Keratinocyte (primary cell): ENCODE measurements around the gene HSPBP1.

Experiments
- EZH2 ChIP-seq: IDR thresholded peaks from one replicate; pipeline ENCODE4 v1.6.1; 2012; ENCODE audit warnings: inconsistent platforms, mild to moderate bottlenecking, low read length, moderate library complexity
- TF ChIP-seq, protein P1 (sequence below), 3 experiments: IDR thresholded peaks in 1 of 3; conservative IDR thresholded peaks in 1 of 3; optimal IDR thresholded peaks in 1 of 3; 2 replicates in 2 of 3; 3 replicates in 1 of 3; pipeline versions ENCODE3 to v1.5.1; 2011; ENCODE audit warnings: low read length in 3 of 3, mild to moderate bottlenecking in 3 of 3, moderate library complexity in 2 of 3, control low read depth in 1 of 3, inconsistent platforms in 1 of 3; ENCODE audit not compliant: insufficient read depth in 2 of 3; ENCODE audit errors: extremely low read depth in 1 of 3

DNA sequence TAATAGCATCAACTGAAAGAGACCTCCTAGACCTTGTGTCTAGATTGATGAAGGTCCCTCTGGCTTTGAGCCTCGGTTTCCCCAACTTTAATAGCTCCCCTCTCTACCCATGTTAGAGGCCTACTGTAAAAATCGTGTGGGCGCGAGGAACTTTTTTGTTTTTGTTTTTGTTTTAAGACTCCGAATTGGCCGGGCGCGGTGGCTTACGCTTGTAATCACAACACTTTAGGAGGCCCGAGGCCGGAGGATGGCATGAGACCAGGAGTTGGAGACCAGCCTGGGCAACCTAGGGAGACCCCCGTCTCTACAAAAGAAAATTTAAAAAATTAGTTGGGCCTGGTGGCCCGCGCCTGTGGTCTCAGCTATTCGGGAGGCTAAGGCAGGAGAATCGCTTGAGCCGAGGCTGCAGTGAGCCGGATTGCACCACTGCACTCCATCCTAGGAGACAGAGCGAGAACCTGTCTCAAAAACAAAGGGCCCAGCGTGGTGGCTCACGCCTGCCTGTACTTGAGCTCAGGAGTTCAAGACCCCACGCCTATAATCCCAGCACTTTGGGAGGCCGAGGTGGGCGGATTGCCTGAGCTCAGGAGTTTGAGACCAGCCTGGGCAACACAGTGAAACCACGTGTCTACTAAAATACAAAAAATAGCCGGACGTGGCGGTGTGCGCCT is 20.2 kb downstream of the HSPBP1 start:
- TF ChIP-seq, protein P1, sequence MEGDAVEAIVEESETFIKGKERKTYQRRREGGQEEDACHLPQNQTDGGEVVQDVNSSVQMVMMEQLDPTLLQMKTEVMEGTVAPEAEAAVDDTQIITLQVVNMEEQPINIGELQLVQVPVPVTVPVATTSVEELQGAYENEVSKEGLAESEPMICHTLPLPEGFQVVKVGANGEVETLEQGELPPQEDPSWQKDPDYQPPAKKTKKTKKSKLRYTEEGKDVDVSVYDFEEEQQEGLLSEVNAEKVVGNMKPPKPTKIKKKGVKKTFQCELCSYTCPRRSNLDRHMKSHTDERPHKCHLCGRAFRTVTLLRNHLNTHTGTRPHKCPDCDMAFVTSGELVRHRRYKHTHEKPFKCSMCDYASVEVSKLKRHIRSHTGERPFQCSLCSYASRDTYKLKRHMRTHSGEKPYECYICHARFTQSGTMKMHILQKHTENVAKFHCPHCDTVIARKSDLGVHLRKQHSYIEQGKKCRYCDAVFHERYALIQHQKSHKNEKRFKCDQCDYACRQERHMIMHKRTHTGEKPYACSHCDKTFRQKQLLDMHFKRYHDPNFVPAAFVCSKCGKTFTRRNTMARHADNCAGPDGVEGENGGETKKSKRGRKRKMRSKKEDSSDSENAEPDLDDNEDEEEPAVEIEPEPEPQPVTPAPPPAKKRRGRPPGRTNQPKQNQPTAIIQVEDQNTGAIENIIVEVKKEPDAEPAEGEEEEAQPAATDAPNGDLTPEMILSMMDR (optimal IDR thresholded peaks at IDR 0.05 in 1 of 3, IDR thresholded peaks at IDR 0.05 in 1 of 3, conservative IDR thresholded peaks at IDR 0.05 in 1 of 3; ENCODE audit: extremely low read depth in 1 of 3, insufficient read depth in 2 of 3, low read length in 3 of 3) = no peak
- no peak for TF ChIP-seq EZH2
